T-helper 1 cell treated with Interleukin-12 subunit alpha and Interleukin-12 subunit beta and Interleukin-4 antibody, amounts not matched to agents 30 μg/mL and 1 μg/mL, for 36 hours (primary cell): ENCODE results near the gene TMEM89.

ENCODE experiments used
- H3K27ac Mint-ChIP-seq: one replicate; pipeline ENCODE4 v1.8.0; 2021; ENCODE audit warnings: mild to moderate bottlenecking, mixed read lengths
- H3K27me3 Mint-ChIP-seq: one replicate; pipeline ENCODE4 v1.8.0; 2021; ENCODE audit warnings: low read depth, mixed read lengths
- H3K36me3 Mint-ChIP-seq: one replicate; pipeline ENCODE4 v1.8.0; 2021; ENCODE audit warnings: low read depth, mixed read lengths
- H3K4me1 Mint-ChIP-seq: one replicate; pipeline ENCODE4 v1.8.0; 2021; ENCODE audit warnings: low read depth, mixed read lengths
- H3K4me3 Mint-ChIP-seq: one replicate; pipeline ENCODE4 v1.8.0; 2021; ENCODE audit warnings: mild to moderate bottlenecking, moderate library complexity, mixed read lengths
- H3K9me3 Mint-ChIP-seq: one replicate; pipeline ENCODE4 v1.8.0; 2021; ENCODE audit warnings: mixed read lengths

TMEM89 gene, protein sequence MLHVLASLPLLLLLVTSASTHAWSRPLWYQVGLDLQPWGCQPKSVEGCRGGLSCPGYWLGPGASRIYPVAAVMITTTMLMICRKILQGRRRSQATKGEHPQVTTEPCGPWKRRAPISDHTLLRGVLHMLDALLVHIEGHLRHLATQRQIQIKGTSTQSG

DNA sequence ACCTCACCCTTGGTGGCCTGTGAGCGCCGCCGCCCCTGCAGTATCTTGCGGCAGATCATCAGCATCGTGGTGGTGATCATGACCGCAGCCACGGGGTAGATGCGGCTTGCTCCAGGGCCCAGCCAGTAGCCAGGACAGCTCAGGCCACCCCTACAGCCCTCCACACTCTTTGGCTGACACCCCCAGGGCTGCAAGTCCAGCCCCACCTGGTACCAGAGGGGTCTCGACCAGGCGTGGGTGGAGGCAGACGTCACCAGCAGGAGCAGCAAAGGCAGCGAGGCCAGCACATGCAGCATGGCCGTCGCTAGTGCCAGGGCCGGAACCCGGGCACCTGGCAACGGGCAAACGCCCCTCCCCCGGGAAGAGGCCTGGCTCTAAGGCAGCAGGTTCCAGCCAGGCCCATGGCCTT is at the start of gene TMEM89:
TSS of gene TMEM89 (minus strand) at position 309 of the 409 bp plus-strand sequence. CDS start at position 296, 13 bp downstream.
- no peak within 1 kb of the TSS for H3K27ac Mint-ChIP-seq
- peaks cover 1% of the 10 kb centered on the region for H3K36me3 Mint-ChIP-seq
- H3K27me3 Mint-ChIP-seq: no peaks in the 10 kb centered on the region
- no peak within 1 kb of the TSS for H3K4me3 Mint-ChIP-seq
- H3K9me3 Mint-ChIP-seq: peaks cover 20% of the 10 kb centered on the region
- H3K4me1 Mint-ChIP-seq: peaks cover 7% of the 10 kb centered on the region

DNA sequence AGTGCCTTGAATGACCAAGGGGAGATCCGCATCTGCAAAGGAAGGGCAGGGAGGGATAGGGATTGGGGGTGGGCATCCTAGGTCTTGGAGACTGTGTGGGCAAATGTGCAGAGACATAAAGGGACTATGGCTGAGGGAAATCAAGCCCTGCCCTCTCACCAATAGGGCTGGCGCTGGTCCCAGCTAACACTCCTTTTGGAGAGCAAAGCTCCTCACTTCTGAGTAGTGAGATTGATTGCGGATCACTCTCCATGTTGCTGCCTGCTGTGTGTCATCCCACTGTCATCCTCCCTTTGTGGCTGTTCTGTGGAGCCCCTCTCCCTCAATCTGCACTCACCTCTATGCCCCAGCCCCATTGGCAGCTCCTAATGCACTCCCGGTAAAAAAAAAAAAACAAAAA is 43.4 kb upstream of the TMEM89 start:
- no peaks in the 10 kb centered on the region for H3K9me3 Mint-ChIP-seq
- no peak overlapping the region for H3K4me3 Mint-ChIP-seq
- peaks cover 3% of the 10 kb centered on the region for H3K36me3 Mint-ChIP-seq
- peaks cover 13% of the 10 kb centered on the region for H3K27me3 Mint-ChIP-seq
- H3K4me1 Mint-ChIP-seq: peaks cover 14% of the 10 kb centered on the region
- no peak overlapping the region for H3K27ac Mint-ChIP-seq

DNA sequence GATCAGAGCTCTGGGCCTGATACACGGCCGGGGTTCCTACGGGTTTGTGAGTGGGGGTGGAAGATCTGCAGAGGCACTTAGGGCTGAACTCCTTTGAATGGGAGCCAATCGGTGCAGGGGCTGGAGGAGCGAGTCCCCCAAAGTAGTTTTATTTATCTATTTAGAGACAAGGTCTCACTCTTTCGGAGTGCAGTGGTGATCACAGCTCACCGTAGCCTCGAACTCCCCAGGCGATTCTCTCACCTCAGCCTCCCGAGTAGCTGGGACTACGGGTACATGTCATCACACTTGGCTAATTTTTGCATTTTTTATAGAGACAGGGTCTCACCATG is 42.7 kb upstream of the TMEM89 start:
- no peaks in the 10 kb centered on the region for H3K9me3 Mint-ChIP-seq
- peaks cover 14% of the 10 kb centered on the region for H3K4me1 Mint-ChIP-seq
- H3K27me3 Mint-ChIP-seq: peaks cover 18% of the 10 kb centered on the region
- H3K36me3 Mint-ChIP-seq: peaks cover 3% of the 10 kb centered on the region
- peak overlapping the region; percentile 93 for H3K27ac Mint-ChIP-seq
- peak overlapping the region; percentile 94 for H3K4me3 Mint-ChIP-seq

DNA sequence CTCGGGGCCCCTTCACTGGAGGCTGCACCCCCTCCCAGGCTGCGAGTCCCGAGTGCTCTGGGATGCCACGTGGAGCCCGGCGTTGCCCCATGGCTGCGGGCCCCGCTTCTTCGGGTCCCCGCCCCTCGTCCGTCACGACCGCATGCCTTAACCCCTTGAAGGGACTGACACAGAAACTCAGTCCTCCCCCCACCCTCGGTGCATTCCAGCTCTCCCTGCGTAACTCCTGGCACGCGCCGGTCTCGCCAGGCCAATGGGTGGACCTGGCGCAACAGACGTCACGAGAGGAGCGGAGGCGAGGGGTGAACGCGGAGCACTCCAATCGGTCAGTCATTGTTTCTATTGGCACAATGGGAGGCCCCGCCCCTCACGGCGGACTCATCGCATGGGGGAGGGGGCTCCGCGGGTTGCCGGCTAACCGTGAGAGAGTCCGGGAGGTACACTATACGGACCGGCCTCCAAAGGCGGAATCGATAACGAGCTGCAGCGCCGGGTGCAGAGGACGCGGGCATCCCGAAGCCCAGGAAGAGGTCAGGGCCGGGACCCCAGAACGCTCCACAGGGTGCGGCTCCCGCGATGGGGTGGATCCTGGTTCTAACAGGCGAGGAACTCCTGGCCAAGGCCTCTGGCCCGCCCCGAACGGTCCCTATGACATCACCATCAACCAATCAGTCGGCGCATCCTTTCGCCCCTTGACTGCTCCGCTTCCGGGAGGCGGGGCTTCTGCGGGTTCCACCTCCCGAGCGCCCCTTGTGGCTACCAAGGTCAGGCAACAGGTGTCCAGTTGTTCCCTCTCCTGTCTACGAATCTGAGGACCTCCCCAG is 42.1 kb upstream of the TMEM89 start:
- peaks cover 14% of the 10 kb centered on the region for H3K4me1 Mint-ChIP-seq
- H3K9me3 Mint-ChIP-seq: no peaks in the 10 kb centered on the region
- H3K36me3 Mint-ChIP-seq: peaks cover 3% of the 10 kb centered on the region
- H3K27me3 Mint-ChIP-seq: peaks cover 18% of the 10 kb centered on the region
- H3K27ac Mint-ChIP-seq: peak overlapping the region; percentile 93
- peak overlapping the region; percentile 94 for H3K4me3 Mint-ChIP-seq

DNA sequence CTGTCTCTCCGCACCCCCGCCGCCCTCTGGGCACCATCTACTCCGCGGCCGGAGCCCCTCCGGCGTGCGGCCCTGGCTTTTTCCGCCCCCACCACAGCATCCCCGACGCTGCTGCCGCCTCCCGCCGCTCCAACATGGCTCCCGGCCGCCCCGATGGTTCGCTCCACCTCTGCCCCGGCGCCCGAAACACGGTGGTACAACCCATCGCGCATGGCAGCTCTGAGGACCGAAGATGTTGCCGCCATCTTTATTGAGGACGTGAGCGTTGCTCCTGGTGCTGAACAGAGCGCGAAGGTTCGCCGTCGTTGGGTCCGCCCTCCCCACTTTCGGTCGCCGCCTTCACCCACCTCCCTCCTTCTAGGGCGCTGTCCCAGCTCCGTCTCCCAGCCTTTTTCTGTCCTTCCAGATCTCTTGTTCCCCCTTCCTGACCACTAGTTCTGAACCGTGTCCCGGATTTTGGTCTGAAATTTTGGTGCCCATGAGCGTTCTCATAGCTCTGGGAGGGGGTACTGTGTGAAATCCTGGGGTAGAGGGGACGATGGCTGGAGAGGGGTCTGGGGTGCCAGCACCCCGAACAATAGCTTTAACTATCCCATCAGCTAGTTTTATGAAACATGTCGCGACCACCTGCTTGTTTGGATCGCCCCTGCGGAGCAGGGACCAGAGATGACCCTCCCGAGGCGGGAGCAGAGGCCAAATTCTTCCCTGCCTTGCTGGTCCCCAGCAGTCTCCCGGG is 41.4 kb upstream of the TMEM89 start, which contains the start of gene CELSR3:
TSS of gene CELSR3 (minus strand) at position 134 of the 736 bp plus-strand sequence. CDS start 252 bp downstream, outside the sequence.
- Mint-ChIP-seq H3K4me3 (peak within 1 kb of the TSS; percentile 94), H3K27me3 (peaks cover 18% of the 10 kb centered on the region), H3K27ac (peak within 1 kb of the TSS; percentile 93), H3K36me3 (peaks cover 3% of the 10 kb centered on the region), H3K4me1 (peaks cover 14% of the 10 kb centered on the region), H3K9me3 (no peaks in the 10 kb centered on the region)

DNA sequence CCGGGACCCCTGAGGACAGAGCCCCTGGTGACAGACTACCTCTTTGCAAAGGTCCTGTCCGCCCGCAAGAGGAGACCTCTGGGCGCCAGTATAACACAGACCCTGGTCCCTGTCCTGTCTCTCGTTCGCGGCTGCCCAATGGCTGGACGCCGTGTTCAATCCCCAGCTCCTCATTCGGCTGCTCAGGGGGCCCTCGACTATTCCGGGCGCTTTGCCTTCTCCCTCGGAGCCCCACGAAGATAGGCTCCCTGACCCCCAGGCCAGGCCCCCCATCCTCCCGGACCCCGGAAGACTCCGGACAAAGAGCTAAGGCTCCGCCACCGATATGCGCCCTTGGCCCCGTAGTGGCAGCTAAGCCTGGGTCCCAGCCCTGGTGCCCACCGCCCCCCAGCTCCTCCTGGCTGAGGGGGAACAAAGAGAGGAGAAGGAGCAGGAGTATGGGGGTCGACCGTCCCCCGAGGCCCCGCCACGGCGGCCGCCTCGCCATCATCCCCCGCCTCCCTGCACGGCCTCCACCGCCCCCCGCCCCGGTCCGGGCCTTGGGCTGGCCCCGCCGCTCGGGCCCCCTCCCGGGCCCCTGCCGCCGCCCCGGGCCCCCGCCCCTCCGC is 40.7 kb upstream of the TMEM89 start:
- Mint-ChIP-seq H3K9me3 (no peaks in the 10 kb centered on the region), H3K36me3 (peaks cover 3% of the 10 kb centered on the region), H3K4me1 (peaks cover 14% of the 10 kb centered on the region), H3K4me3 (peak overlapping the region; percentile 40), H3K27me3 (peaks cover 18% of the 10 kb centered on the region), H3K27ac (no peak overlapping the region)

DNA sequence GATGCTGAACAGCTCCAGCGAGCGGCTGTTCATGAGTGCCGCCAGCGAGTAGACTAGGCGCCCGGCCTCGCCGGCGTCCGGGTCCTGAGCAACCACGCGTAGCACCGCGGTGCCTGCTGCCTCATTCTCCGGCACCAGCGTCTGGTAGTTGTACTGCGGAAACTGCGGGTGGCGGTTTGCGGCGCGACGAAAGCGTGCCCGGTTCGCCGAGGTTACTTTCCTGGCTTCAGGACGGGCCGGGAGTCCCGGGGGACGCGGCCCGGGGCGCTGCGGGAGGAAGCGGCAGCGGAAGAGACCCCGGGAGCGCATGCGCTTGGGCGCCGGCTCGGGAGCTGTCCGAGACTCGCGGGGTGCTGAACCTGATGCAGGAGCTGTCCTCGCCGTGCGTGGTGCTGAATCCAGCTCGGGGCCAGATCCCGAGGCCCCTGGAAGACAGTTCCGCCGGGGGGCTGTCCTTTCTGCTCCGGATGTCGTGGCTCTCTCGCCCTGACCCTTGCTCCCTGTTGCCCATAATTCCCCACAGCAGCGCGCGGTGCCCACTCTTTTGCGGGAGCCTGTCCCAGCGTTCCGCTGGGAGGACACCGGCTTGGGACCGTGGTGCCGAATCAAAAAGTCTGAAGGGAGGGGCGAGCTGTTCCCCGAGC is 40.1 kb upstream of the TMEM89 start:
- H3K36me3 Mint-ChIP-seq: peaks cover 3% of the 10 kb centered on the region
- H3K27me3 Mint-ChIP-seq: peaks cover 18% of the 10 kb centered on the region
- no peaks in the 10 kb centered on the region for H3K9me3 Mint-ChIP-seq
- no peak overlapping the region for H3K27ac Mint-ChIP-seq
- H3K4me1 Mint-ChIP-seq: peaks cover 14% of the 10 kb centered on the region
- H3K4me3 Mint-ChIP-seq: peak overlapping the region; percentile 40

DNA sequence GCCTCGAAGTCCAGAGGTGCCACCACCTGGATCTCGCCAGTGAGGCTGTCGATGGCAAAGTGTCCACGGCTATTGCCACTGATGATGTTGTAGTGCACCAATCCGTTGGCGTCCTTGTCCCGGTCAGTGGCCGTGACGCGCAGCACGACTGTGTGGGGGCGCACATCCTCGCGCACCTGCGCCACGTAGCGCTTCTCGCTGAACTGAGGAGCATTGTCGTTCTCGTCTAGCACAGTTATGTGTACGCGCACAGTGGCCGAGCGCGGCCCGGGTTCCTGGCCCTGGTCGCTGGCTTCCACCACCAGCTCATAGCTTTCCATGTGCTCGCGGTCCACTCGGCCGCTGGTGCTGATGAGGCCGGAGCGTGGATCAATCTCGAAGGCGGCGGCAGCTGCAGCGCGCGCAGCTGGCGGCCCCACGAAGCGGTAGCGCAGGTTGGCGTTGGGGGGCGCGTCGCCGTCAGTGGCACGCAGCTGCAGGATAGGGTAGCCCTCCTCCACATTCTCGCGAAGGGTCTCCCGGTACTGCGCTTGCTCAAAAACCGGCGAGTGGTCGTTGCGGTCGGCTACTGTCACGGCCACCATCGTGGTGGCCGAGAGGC is 39.3 kb upstream of the TMEM89 start:
- H3K27me3 Mint-ChIP-seq: peaks cover 18% of the 10 kb centered on the region
- no peak overlapping the region for H3K27ac Mint-ChIP-seq
- no peak overlapping the region for H3K4me3 Mint-ChIP-seq
- H3K9me3 Mint-ChIP-seq: no peaks in the 10 kb centered on the region
- peaks cover 3% of the 10 kb centered on the region for H3K36me3 Mint-ChIP-seq
- peaks cover 15% of the 10 kb centered on the region for H3K4me1 Mint-ChIP-seq

DNA sequence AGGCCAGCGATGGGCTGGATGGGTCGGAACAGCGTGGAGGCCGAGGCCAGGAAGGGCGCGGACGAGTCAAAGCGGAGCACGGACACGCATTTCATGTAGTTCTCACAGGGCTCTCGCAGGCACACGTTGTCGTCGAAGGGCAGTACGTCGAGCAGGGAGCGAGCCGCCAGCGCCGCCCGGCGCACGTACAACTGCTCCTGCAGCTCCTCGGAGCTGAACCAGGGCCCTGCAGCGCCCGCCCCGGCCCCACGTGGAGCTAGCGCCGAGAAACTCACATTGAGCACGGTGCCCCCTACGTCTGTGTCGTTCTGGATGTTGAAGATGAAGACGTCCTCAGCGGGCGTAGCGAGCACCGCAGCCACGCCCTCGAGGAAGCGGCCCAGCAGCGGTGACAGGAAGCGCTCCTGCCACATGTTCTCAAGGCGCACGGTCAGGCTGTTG is 35.3 kb upstream of the TMEM89 start:
- H3K36me3 Mint-ChIP-seq: no peaks in the 10 kb centered on the region
- H3K4me1 Mint-ChIP-seq: peaks cover 8% of the 10 kb centered on the region
- peaks cover 7% of the 10 kb centered on the region for H3K27me3 Mint-ChIP-seq
- no peaks in the 10 kb centered on the region for H3K9me3 Mint-ChIP-seq
- H3K4me3 Mint-ChIP-seq: peak overlapping the region; percentile 59
- peak overlapping the region; percentile 31 for H3K27ac Mint-ChIP-seq

DNA sequence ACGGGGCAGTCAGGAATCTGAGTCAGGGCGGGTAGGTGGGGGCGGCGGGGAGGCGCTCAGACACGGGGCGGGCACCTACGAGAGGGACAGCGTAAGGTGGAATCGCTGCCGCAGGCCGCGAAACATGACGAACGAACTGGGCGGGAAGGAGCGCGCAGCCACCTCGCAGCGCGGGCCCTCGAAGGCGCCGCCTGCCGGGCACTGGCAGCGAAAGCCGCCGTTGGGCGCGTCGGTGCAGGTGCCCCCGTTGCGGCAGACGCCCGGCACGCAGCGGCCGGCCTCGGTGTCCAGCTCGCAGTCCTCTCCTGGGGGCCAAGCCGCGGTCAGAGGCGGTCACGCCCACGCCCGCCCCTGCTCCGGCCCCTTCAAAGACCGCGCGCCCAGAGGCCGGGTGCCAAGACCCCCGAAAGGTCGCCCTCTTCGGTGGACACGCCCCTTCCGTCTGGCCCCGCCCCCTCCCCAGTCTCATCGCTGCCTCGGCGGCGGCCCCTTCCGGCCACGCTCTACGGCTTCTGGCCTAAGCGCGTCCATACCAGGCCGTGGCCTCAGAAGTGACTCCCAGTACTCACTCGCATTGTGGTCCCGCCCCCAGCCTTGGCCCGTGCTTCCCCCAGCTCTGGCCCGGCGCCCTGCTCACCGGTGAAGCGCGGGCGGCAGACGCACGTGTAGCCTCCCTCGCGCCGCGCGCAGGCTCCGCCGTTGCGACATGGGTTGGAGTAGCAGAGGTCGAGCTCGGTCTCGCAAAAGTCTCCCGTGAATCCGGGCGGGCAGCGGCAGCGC is 34.7 kb upstream of the TMEM89 start:
- no peaks in the 10 kb centered on the region for H3K36me3 Mint-ChIP-seq
- H3K4me3 Mint-ChIP-seq: peak overlapping the region; percentile 60
- peak overlapping the region; percentile 82 for H3K27ac Mint-ChIP-seq
- H3K4me1 Mint-ChIP-seq: peaks cover 6% of the 10 kb centered on the region
- H3K27me3 Mint-ChIP-seq: peaks cover 4% of the 10 kb centered on the region
- no peaks in the 10 kb centered on the region for H3K9me3 Mint-ChIP-seq

DNA sequence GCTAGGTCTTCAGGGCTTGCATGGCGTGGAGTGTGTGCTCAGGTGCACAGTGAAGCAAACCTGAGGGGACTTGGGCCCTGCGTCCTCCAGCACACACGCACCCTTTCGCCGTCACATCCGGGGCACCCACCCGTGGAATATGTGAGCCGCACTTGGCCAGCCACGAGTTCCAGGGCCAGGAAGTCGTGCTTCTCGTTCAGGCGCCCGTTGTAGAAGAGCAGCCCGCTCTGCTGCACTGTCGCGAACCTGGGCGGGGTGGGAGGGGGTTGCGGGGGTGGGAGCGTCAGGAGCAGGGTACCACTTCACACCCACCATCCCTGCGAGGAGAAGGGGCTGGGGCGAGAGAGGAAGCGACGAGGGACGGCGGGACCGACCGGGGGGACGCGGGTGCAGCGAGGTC is 34.0 kb upstream of the TMEM89 start:
- Mint-ChIP-seq H3K4me3 (peak overlapping the region; percentile 64), H3K9me3 (no peaks in the 10 kb centered on the region), H3K27me3 (peaks cover 4% of the 10 kb centered on the region), H3K36me3 (no peaks in the 10 kb centered on the region), H3K27ac (peak overlapping the region; percentile 82), H3K4me1 (peaks cover 6% of the 10 kb centered on the region)

DNA sequence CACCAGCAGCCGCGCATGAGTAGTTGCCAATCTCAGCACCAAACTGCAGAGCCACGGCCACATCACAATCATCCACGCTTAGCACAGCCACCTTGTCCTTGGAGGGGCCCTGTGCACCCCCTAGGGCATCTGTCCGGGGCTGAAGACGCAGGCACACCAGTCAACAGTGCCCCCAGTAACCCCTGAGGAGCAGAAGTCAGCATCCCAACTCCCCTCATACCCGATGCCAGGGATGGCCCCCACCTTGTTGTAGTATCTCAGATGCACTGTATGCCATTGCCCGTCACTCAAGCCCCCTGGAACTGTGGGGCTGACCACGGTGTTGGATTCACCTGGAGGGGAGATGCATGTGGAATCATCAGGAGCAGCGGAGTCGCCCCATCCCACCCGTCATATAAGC is 33.5 kb upstream of the TMEM89 start:
- peaks cover 4% of the 10 kb centered on the region for H3K27me3 Mint-ChIP-seq
- no peaks in the 10 kb centered on the region for H3K36me3 Mint-ChIP-seq
- H3K27ac Mint-ChIP-seq: peak overlapping the region; percentile 82
- peak overlapping the region; percentile 64 for H3K4me3 Mint-ChIP-seq
- H3K9me3 Mint-ChIP-seq: no peaks in the 10 kb centered on the region
- H3K4me1 Mint-ChIP-seq: peaks cover 6% of the 10 kb centered on the region
